HG02981 (cell line): Measurements from ENCODE around the gene EBF3.

ENCODE experiments used
- ATAC-seq: cut with Tn5 transposase; IDR thresholded peaks from one replicate; pipeline ENCODE4 v1.9.1; 2021; ENCODE audit warnings: mild to moderate bottlenecking, moderate library complexity; ENCODE audit not compliant: unreplicated experiment

Gene EBF3

GRCh38 chr10:129960481-129961156 is 3.5 kb downstream of the EBF3 start:
- ATAC-seq = no peak

DNA sequence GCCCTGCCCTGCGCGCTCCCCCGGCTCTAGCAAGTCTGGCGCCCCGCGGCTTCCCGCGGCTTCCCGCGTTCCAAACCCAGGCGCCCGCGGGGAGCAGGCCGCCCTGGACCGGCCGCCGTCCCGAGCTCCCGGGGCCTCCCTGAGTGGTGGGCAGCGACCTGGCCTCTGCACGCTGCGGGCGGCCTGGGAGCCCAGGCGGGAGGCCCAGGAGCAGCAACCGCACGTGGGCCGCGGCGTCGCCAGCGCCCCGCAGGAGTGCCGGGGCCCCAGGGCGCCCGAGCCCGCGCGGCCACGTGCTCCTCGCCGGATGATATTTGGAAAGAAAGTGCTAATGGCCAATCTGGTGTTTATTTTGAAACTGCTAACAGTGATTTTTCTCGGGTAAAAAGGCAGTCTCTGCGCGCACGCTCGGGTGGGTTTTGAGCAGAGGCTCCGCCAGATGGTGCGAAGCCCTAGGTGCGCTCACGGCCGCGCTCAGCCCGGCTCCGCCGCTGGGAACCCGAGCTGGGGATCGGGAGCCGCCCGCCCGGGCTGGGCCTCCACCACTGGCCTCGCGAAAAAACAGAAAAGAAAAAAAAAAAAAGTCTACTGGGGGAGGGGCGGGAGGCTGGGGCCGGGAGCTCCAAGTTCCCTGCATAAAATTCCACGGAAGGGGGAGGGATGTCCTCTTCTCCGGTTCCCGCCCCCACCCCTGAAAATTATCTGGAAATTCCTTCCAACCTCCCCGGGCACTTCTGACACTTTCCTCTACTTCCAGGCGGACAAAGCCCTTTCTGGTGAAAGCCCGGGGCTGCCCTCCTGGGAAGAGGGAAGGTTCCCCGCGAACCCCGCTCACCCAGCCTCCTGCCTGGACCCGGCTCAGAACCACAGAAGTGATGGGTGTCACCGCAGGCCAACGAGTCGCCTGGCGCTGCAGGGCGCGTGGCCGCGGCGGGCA is 4.3 kb downstream of the EBF3 start:
- ATAC-seq = no peak

DNA sequence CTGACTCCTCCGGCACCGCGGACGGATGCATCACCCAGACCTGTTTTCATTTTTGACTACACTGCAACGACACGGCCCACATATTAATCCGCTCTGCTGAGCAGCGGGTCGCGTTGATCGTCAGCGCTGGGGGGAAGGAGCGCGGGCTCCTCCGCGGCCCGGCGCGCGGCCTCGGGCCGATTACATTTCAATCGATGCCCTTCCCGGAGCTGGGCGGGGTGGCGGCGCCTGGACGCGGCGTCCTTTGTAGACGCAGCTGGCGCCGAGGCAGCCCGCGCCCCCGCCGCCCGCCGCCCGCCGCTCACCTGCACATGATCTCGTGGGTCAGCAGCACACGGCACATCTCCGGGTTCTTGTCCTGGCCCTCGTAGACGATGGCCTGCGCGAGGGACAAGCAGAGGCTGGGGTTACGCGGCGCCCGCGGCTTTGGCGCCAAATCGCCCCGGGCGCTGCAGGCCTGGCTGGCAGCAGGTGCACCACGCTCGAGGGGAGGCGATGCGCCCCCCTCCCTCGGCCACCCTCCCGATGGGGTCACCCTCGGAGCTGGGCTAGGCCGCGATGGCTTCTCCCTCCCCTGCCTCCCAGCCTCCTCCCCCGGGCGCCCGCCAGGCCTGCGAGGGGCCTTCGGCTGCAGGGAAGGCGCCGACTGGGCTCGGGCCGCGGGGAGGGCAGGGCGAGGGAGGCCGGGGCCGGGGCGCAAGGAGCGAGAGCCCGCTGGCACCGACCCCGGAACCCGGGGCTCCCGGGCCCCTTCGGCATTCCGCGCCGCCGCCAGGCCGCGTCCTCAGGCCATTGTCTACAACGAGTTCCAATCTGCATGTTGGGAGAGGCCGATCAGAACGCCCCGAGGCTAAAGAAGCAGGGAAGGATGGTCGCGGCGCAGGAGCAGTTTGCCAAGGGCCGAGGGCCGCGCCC is 5.2 kb downstream of the EBF3 start:
- ATAC-seq = no peak

- no peak for ATAC-seq
These were observed 5.9 kb downstream of the EBF3 start for GRCh38 chr10:129958148-129958628.

- no peak for ATAC-seq
These were observed 7.0 kb downstream of the EBF3 start for GRCh38 chr10:129956876-129957673.

DNA sequence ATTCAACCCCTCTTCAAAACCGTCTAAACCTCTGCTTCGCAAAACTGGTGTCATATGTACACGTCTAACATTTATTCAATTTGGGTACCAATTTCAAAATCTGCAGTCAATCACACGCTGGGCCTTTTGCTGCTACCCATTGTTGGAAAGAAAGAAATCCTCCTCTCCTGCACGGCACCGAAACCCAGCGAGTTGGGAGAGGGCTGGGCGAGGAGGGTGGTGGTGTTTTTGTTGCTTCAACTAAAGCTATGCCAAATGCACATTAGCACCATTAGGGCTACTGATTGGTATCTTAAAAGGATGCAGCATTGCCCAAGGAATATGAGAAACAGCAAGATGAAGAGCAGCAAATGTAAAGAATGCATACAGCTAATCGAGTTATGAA is 7.8 kb downstream of the EBF3 start:
- no peak for ATAC-seq

GRCh38 chr10:129955601-129956285 is 8.3 kb downstream of the EBF3 start:
- no peak for ATAC-seq

DNA sequence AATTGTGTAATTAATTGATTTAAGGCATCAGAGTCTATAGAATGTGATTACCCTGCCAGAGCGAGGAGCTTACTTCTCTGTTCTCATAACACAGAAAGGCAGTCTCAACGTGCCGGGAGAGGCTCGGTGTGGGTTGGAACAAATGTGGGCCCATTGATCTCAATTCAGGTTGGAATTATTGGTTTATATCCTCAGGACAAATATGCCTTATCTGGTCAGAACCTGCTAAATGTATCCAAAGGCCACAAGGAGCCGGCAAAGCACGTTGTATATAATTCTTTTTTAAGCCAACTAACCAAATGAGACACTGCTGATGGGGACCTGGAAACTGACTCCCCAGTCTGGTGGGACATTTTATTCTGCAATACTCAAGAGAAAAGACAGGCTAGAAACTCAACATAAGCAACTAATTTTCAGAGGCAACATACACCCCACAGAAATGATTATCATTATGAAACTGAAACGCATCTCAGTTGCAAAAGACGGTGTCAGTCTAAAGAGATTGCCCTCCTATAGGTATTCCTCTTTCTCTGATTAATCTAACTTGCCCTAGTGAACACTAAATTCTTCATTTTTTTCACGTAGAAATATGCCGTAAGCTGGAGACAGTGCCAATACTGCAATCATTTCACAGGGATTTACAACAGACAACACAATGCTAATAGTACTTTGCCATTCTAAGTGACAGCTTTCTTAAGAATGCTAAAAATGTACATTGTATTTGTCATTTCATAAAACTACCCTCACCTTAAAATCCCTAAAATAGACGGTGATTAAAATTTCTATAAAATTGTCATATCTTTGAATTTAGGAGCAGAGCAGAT is 9.4 kb downstream of the EBF3 start:
- no peak for ATAC-seq

GRCh38 chr10:129953119-129954051 is 10.7 kb downstream of the EBF3 start:
- ATAC-seq = no peak

- no peak for ATAC-seq
These were observed 11.5 kb downstream of the EBF3 start for GRCh38 chr10:129952378-129953118.

- no peak for ATAC-seq
These were observed 12.2 kb downstream of the EBF3 start for GRCh38 chr10:129951970-129952265.

- ATAC-seq = no peak
These were observed 12.7 kb downstream of the EBF3 start for GRCh38 chr10:129951101-129951969.

DNA sequence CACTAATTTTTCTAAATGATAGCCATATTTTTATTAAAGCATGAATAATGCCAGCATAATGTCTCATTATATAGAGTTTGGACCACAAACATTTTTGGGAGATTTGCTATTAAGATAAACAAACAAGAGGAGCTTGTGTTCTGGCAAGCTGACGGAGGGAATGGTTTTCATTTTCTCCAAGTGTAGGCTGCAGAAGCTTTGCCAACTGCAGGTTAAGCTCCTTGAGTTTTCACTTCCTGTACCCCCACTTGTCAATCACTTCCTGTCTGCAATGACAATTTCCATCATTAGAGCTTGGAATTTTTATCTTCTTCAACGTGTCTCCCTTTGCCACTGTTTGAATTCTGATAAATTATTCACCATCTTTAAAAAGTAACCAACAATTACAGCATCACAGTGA is 13.4 kb downstream of the EBF3 start:
- no peak for ATAC-seq

- no peak for ATAC-seq
These were observed 14.2 kb downstream of the EBF3 start for GRCh38 chr10:129949891-129950291.

DNA sequence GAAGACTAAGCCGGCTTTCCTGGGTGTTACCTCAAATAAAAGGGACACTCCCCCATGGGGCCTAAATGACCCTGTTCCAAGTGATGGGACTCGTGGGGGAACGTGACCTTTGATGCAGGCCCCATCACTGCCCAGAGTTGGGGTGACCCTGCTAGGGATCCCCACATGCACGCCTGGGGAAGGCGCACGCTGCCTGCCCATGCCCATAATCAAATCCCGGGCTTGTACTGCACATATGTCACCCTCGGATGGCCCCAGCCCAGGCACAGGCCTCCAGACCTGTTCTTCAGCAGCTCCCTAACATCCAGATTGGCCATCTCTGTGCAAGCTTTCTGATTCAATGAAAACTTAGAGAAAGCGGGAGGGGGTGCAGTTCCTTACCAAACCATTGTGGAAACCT is 14.7 kb downstream of the EBF3 start:
- ATAC-seq = no peak

GRCh38 chr10:129946859-129947258 is 17.2 kb downstream of the EBF3 start:
- ATAC-seq = no peak
